ENCODE data around the gene EFEMP1. TPM values are rescaled to one million over a fixed set of nuclear protein-coding genes. Genes with fewer than 3 reads are reported as not detected.

Gene EFEMP1
- total RNA-seq, 1 donor from 2014 or later = not detected

DNA sequence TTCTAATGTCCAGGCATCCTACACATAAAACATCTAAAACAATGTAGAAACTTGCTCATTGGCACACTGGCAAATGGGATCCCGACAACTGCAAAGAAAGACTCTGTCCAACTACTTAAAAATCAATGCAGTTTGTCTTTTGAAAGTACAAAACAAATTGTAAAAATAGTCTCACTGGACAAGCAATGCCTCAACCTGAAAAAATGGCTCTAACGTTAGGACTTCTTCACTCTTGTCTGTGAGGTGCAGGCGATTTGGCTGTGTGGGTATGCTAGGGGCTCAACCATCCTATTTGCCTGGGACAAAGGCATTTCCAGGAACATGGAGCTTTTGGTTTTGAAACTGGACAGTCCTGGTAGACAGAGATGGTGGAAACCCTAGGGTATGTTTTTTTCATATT lies 10.7 kb downstream of the EFEMP1 start:
- intact Hi-C loops (cut with micrococcal nuclease) = no loop called here
- H3K9me3 Mint-ChIP-seq = no peaks in the 10 kb centered on the region
- TF ChIP-seq, protein P1, sequence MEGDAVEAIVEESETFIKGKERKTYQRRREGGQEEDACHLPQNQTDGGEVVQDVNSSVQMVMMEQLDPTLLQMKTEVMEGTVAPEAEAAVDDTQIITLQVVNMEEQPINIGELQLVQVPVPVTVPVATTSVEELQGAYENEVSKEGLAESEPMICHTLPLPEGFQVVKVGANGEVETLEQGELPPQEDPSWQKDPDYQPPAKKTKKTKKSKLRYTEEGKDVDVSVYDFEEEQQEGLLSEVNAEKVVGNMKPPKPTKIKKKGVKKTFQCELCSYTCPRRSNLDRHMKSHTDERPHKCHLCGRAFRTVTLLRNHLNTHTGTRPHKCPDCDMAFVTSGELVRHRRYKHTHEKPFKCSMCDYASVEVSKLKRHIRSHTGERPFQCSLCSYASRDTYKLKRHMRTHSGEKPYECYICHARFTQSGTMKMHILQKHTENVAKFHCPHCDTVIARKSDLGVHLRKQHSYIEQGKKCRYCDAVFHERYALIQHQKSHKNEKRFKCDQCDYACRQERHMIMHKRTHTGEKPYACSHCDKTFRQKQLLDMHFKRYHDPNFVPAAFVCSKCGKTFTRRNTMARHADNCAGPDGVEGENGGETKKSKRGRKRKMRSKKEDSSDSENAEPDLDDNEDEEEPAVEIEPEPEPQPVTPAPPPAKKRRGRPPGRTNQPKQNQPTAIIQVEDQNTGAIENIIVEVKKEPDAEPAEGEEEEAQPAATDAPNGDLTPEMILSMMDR (IDR thresholded peaks at IDR 0.05) = no peak
- CTCF ChIA-PET = no interaction called here
- H3K4me3 Mint-ChIP-seq = no peak overlapping the region
- H3K27me3 Mint-ChIP-seq = peaks cover 2% of the 10 kb centered on the region
- ATAC-seq (ENCODE audit: low read depth) = no peak
- no peaks in the 10 kb centered on the region for H3K4me1 Mint-ChIP-seq
- no peak overlapping the region for H3K27ac Mint-ChIP-seq
- no peak for DNase-seq
- POLR2A ChIA-PET = no interaction called here
- no peaks in the 10 kb centered on the region for H3K36me3 Mint-ChIP-seq (ENCODE audit: low read depth)

DNA sequence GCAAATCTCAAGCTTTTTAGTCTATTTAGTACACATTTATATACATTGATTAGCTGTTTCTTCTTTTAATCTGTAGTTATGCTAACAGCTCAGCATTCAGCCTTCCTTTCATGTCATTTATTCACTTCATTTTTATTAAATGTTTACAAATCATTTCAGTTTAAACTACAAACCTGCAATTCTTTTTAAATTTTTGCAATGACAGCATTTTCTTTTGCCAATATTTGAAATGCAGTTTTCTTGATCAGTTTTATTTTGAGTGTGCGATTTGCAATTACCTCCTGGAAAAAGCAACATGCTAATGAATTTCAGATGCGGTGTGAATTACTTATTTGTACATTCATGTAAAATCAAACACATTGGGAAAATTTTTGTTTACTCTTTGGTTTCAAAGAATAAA lies 13.5 kb downstream of the EFEMP1 start:
- TF ChIP-seq, protein P1 (IDR thresholded peaks at IDR 0.05) = no peak
- Mint-ChIP-seq H3K36me3 (ENCODE audit: low read depth) (no peaks in the 10 kb centered on the region), H3K27me3 (peaks cover 7% of the 10 kb centered on the region), H3K4me1 (no peaks in the 10 kb centered on the region), H3K4me3 (no peak overlapping the region), H3K9me3 (no peaks in the 10 kb centered on the region), H3K27ac (no peak overlapping the region)
- POLR2A ChIA-PET = no interaction called here
- intact Hi-C loops (cut with micrococcal nuclease) = no loop called here
- no peak for DNase-seq
- CTCF ChIA-PET = no interaction called here
- ATAC-seq (ENCODE audit: low read depth) = no peak

DNA sequence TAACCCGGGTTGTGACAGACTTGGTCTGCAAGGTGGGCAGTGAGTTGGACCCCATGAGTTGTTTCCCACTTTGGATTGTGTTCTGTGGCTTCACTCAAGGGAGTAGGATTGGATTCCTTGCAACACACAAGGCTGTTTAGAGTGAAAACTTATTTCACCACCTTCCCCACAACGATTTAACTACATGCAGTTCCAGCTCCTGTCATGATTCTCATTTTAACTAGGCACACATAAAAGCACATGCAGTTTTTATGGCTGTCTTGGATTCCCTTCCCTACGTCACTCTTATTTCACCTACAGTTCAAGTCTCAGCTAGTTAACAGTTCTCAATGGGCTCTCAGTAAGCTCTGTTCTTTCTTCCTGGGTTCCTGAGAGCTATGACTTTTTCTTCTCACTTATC lies 15.9 kb downstream of the EFEMP1 start:
- intact Hi-C loops (cut with micrococcal nuclease) = no loop called here
- DNase-seq = no peak
- ATAC-seq (ENCODE audit: low read depth) = no peak
- POLR2A ChIA-PET = no interaction called here
- H3K27ac Mint-ChIP-seq = no peak overlapping the region
- TF ChIP-seq, protein P1 (IDR thresholded peaks at IDR 0.05) = no peak
- H3K4me1 Mint-ChIP-seq = no peaks in the 10 kb centered on the region
- peaks cover 7% of the 10 kb centered on the region for H3K27me3 Mint-ChIP-seq
- no peak overlapping the region for H3K4me3 Mint-ChIP-seq
- H3K9me3 Mint-ChIP-seq = peaks cover 14% of the 10 kb centered on the region
- CTCF ChIA-PET = no interaction called here
- H3K36me3 Mint-ChIP-seq (ENCODE audit: low read depth) = no peaks in the 10 kb centered on the region

DNA sequence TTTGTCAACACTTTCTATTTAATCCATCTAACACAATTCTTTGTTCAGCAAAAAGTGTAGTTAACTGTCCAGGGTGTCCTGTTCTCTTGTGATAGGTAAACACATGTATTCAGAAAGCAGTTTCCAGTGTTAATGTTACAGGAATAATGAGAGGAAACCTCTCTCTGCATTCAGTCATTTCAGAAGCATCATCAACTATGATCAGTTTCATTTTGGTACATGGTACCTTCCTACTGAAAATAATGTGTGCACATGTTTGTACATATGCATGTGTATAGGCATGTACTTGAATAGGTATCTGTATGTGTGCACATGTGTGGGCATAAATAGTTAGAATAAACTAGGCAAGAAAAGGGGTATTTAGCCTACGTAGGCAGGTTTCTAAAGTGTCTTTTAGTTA lies 16.6 kb downstream of the EFEMP1 start:
- H3K27ac Mint-ChIP-seq = no peak overlapping the region
- CTCF ChIA-PET = no interaction called here
- intact Hi-C loops (cut with micrococcal nuclease) = no loop called here

DNA sequence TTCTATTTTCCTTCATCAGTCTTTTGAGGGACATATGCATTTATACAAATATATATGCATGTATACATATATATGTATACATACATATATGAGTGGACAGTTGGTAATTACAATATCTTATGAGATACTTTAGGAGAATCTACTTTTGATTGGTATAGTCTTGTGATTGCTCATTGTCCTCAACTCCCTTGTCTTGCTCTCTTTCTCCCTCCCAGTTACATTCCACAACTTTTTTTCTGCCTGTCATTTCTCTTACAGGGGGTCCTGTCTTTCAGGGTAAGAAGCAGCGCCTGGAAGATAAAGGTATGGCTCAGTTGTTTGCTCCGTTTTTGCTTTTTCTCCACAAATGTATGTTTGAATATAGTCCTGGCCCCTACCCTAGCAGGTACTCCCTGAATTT lies 19.9 kb downstream of the EFEMP1 start:
- Mint-ChIP-seq H3K36me3 (ENCODE audit: low read depth) (no peaks in the 10 kb centered on the region), H3K4me3 (no peak overlapping the region), H3K27me3 (peaks cover 5% of the 10 kb centered on the region), H3K9me3 (peaks cover 14% of the 10 kb centered on the region), H3K27ac (no peak overlapping the region), H3K4me1 (no peaks in the 10 kb centered on the region)
- ChIA-PET CTCF (no interaction called here), POLR2A (no interaction called here)
- intact Hi-C loops (cut with micrococcal nuclease) = no loop called here
- DNase-seq (no peak), ATAC-seq (ENCODE audit: low read depth) (no peak)
- TF ChIP-seq, protein P1 (IDR thresholded peaks at IDR 0.05) = no peak

More for the DNA sequence above, 16.6 kb downstream of the EFEMP1 start:
- Mint-ChIP-seq H3K36me3 (ENCODE audit: low read depth) (no peaks in the 10 kb centered on the region), H3K27me3 (peaks cover 7% of the 10 kb centered on the region), H3K9me3 (peaks cover 14% of the 10 kb centered on the region), H3K4me1 (no peaks in the 10 kb centered on the region), H3K4me3 (no peak overlapping the region)
- DNase-seq (no peak), ATAC-seq (ENCODE audit: low read depth) (no peak)
- TF ChIP-seq, protein P1 (IDR thresholded peaks at IDR 0.05) = no peak
- POLR2A ChIA-PET = no interaction called here

Measured in activated B cell treated with CpG ODN at 0.5 μM for 24 hours (primary cell).